Mucosa of stomach (tissue), 1 donor: ENCODE data around the gene DHX9.

Experiments
- H3K27me3 ChIP-seq: one replicate; pipeline ENCODE4 v1.7.0; 2013; ENCODE audit warnings: mild to moderate bottlenecking, low read length; ENCODE audit not compliant: control insufficient read depth, insufficient read depth
- H3K36me3 ChIP-seq: one replicate; pipeline ENCODE4 v1.7.0; 2013; ENCODE audit warnings: low read length; ENCODE audit not compliant: control insufficient read depth, insufficient read depth
- H3K4me1 ChIP-seq: one replicate; pipeline ENCODE4 v1.7.0; 2013; ENCODE audit warnings: mild to moderate bottlenecking, low read length; ENCODE audit not compliant: control insufficient read depth, insufficient read depth
- H3K4me3 ChIP-seq: one replicate; pipeline ENCODE4 v1.7.0; 2013; ENCODE audit warnings: low read length
- H3K9ac ChIP-seq: one replicate; pipeline ENCODE4 v1.7.0; 2013; ENCODE audit warnings: mild to moderate bottlenecking, low read length, moderate library complexity
- H3K9me3 ChIP-seq: one replicate; pipeline ENCODE4 v1.7.0; 2013; ENCODE audit warnings: mild to moderate bottlenecking, low read length, moderate library complexity; ENCODE audit not compliant: control insufficient read depth
- donor health status: Pancreatic carcinoma.

DHX9 gene

GRCh38 chr1:182845894-182846293 lies 6.7 kb downstream of the DHX9 start:
- H3K9ac ChIP-seq = no peak overlapping the region
- H3K4me1 ChIP-seq = no peaks in the 10 kb centered on the region
- H3K9me3 ChIP-seq = no peaks in the 10 kb centered on the region
- no peaks in the 10 kb centered on the region for H3K36me3 ChIP-seq
- H3K27me3 ChIP-seq = no peaks in the 10 kb centered on the region
- no peak overlapping the region for H3K4me3 ChIP-seq

GRCh38 chr1:182847105-182847504 lies 8.0 kb downstream of the DHX9 start:
- no peaks in the 10 kb centered on the region for H3K27me3 ChIP-seq
- no peaks in the 10 kb centered on the region for H3K9me3 ChIP-seq
- no peak overlapping the region for H3K9ac ChIP-seq
- H3K4me3 ChIP-seq = no peak overlapping the region
- H3K4me1 ChIP-seq = no peaks in the 10 kb centered on the region
- no peaks in the 10 kb centered on the region for H3K36me3 ChIP-seq

- Histone ChIP-seq H3K4me3 (no peak overlapping the region), H3K9ac (no peak overlapping the region), H3K36me3 (no peaks in the 10 kb centered on the region), H3K27me3 (no peaks in the 10 kb centered on the region), H3K9me3 (no peaks in the 10 kb centered on the region), H3K4me1 (no peaks in the 10 kb centered on the region)
These were observed 9.6 kb downstream of the DHX9 start for GRCh38 chr1:182848736-182849135.

GRCh38 chr1:182850319-182850718 lies 11.2 kb downstream of the DHX9 start:
- H3K27me3 ChIP-seq = no peaks in the 10 kb centered on the region

GRCh38 chr1:182851825-182852224 lies 12.7 kb downstream of the DHX9 start:
- no peaks in the 10 kb centered on the region for H3K27me3 ChIP-seq
- H3K36me3 ChIP-seq = no peaks in the 10 kb centered on the region
- H3K4me1 ChIP-seq = no peaks in the 10 kb centered on the region
- no peak overlapping the region for H3K9ac ChIP-seq
- H3K4me3 ChIP-seq = no peak overlapping the region
- H3K9me3 ChIP-seq = no peaks in the 10 kb centered on the region

More at GRCh38 chr1:182850319-182850718, 11.2 kb downstream of the DHX9 start:
- Histone ChIP-seq H3K4me3 (no peak overlapping the region), H3K9me3 (no peaks in the 10 kb centered on the region), H3K4me1 (no peaks in the 10 kb centered on the region), H3K36me3 (no peaks in the 10 kb centered on the region), H3K9ac (no peak overlapping the region)

GRCh38 chr1:182855911-182856310 lies 16.8 kb downstream of the DHX9 start:
- Histone ChIP-seq H3K27me3 (no peaks in the 10 kb centered on the region), H3K9ac (no peak overlapping the region), H3K9me3 (no peaks in the 10 kb centered on the region), H3K4me3 (no peak overlapping the region), H3K4me1 (no peaks in the 10 kb centered on the region), H3K36me3 (peaks cover 6% of the 10 kb centered on the region)

GRCh38 chr1:182857212-182857611 lies 18.1 kb downstream of the DHX9 start:
- peaks cover 6% of the 10 kb centered on the region for H3K36me3 ChIP-seq
- no peak overlapping the region for H3K4me3 ChIP-seq
- H3K27me3 ChIP-seq = no peaks in the 10 kb centered on the region
- no peaks in the 10 kb centered on the region for H3K4me1 ChIP-seq
- no peak overlapping the region for H3K9ac ChIP-seq
- no peaks in the 10 kb centered on the region for H3K9me3 ChIP-seq

- Histone ChIP-seq H3K4me1 (no peaks in the 10 kb centered on the region), H3K9ac (no peak overlapping the region), H3K27me3 (no peaks in the 10 kb centered on the region), H3K9me3 (no peaks in the 10 kb centered on the region), H3K36me3 (peaks cover 15% of the 10 kb centered on the region), H3K4me3 (no peak overlapping the region)
These were observed 21.5 kb downstream of the DHX9 start for GRCh38 chr1:182860658-182861057.

GRCh38 chr1:182861994-182862393 lies 22.8 kb downstream of the DHX9 start:
- Histone ChIP-seq H3K36me3 (peaks cover 15% of the 10 kb centered on the region), H3K9ac (no peak overlapping the region)

GRCh38 chr1:182862827-182863226 lies 23.7 kb downstream of the DHX9 start:
- H3K36me3 ChIP-seq = peaks cover 15% of the 10 kb centered on the region
- H3K4me3 ChIP-seq = no peak overlapping the region
- no peaks in the 10 kb centered on the region for H3K4me1 ChIP-seq
- H3K9ac ChIP-seq = no peak overlapping the region
- no peaks in the 10 kb centered on the region for H3K9me3 ChIP-seq
- no peaks in the 10 kb centered on the region for H3K27me3 ChIP-seq

More at GRCh38 chr1:182861994-182862393, 22.8 kb downstream of the DHX9 start:
- no peaks in the 10 kb centered on the region for H3K9me3 ChIP-seq
- H3K27me3 ChIP-seq = no peaks in the 10 kb centered on the region
- no peaks in the 10 kb centered on the region for H3K4me1 ChIP-seq
- no peak overlapping the region for H3K4me3 ChIP-seq

- no peaks in the 10 kb centered on the region for H3K27me3 ChIP-seq
- H3K36me3 ChIP-seq = peaks cover 17% of the 10 kb centered on the region
- no peak overlapping the region for H3K4me3 ChIP-seq
- no peaks in the 10 kb centered on the region for H3K9me3 ChIP-seq
- H3K9ac ChIP-seq = no peak overlapping the region
- no peaks in the 10 kb centered on the region for H3K4me1 ChIP-seq
These were observed 24.8 kb downstream of the DHX9 start for GRCh38 chr1:182863940-182864339.

- H3K4me3 ChIP-seq = no peak overlapping the region
- no peaks in the 10 kb centered on the region for H3K27me3 ChIP-seq
- H3K9me3 ChIP-seq = no peaks in the 10 kb centered on the region
- H3K4me1 ChIP-seq = no peaks in the 10 kb centered on the region
- H3K36me3 ChIP-seq = peaks cover 16% of the 10 kb centered on the region
- H3K9ac ChIP-seq = no peak overlapping the region
These were observed 28.7 kb downstream of the DHX9 start for GRCh38 chr1:182867861-182868260.

- Histone ChIP-seq H3K27me3 (no peaks in the 10 kb centered on the region), H3K4me3 (no peak overlapping the region), H3K9ac (no peak overlapping the region), H3K36me3 (peaks cover 25% of the 10 kb centered on the region), H3K9me3 (no peaks in the 10 kb centered on the region), H3K4me1 (no peaks in the 10 kb centered on the region)
These were observed 30.1 kb downstream of the DHX9 start for GRCh38 chr1:182869241-182869666.
